HG03439 (cell line): ENCODE results near the gene SLIT1.
A peak's percentile ranks its signal among the peaks of the same experiment; 100 is the strongest.
"Not testable (repeated sequence)": the region's sequence is repeated elsewhere in the genome, so short reads cannot be mapped to it uniquely, and the experiment has no call there.

Experiments
- ATAC-seq: cut with Tn5 transposase; IDR thresholded peaks from one replicate; pipeline ENCODE4 v1.9.1; 2021; ENCODE audit warnings: mild to moderate bottlenecking, moderate library complexity; ENCODE audit not compliant: unreplicated experiment

SLIT1 gene

DNA sequence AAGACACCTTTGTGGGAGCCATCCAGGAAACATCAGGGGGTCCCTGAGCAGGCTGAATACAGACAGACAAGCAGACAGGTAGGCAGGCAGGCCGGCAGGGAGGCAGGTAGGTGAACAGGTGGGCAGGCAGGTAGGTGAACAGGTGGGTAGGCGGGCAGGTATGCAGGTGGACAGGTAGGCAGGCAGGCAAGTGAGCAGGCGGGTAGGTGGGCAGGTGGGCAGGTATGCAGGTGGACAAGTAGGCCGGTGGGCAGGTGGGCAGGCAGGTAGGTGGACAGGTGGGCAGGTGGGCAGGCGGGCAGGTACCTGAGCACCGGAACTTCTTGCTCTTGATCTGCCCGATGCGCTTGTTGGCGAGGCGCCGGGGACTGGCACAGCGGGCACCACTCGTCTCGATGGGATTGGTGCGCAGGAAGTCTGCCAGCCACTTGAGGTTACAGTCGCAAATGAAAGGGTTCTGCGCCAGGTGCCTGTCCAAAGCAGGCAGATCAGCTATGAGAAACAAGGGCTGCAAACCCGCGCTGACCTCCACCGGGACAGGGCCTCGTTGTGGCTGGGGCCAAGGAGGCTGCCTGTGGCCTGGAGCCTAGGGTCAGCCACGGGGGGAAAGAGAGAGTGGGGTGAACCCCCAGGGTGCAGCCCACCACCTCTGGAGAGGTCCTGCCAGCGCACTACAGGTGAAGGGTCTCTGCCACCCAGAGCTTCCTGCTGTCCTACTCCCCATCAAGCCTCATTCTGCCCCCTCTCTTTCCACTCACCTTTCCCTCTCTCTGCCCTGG is 136.9 kb downstream of the SLIT1 start:
- no peak for ATAC-seq

DNA sequence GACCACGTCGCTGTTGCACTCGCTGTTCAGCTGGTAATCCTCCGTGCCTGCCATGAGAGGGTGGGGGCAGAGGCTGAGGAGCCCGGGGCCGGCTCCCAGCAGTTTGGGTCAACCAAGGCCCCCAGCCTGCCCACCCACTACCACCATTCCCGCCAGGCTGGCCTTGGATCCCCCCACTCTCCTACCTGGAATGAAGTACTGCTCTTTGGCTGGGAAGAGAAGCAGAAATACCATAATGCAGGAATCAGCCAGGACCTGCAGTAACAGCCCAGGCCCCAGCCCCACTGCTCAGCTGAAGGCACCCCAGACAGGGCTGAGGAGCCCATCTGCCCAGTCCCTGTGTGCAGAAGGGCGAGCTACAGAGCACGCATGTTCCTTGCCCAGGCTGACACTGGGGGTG is 138.0 kb downstream of the SLIT1 start:
- no peak for ATAC-seq

DNA sequence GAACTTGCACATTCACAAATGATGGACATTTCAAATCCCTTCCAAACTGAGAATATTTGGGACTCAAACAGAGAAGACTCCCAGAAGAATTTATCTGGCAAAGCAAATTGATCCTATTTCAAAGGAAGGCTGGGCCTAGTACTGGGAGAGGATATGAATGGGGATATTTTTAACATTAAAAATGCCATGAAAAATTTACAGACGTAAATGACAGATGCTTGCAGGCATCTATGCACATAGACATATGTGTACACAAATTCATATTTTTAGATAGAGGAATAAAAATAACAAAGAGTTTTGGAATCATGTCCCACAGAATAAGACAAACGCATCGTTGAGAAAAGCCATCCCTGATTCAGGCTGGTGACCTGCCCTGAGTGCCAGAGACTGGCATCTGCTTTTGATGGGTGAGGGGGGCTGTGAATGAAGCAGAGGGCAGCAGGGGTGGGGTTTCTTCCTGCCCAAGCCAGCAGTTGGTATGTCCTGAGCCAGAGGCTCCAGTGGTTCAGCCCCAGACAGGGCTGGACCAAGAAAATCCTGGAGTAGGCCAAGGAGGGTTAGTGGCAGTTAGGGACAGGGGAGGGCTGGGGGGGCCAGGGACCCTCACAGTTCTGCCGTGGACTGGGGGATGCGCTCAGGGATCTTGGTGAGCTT is 138.5 kb downstream of the SLIT1 start:
- no peak for ATAC-seq

DNA sequence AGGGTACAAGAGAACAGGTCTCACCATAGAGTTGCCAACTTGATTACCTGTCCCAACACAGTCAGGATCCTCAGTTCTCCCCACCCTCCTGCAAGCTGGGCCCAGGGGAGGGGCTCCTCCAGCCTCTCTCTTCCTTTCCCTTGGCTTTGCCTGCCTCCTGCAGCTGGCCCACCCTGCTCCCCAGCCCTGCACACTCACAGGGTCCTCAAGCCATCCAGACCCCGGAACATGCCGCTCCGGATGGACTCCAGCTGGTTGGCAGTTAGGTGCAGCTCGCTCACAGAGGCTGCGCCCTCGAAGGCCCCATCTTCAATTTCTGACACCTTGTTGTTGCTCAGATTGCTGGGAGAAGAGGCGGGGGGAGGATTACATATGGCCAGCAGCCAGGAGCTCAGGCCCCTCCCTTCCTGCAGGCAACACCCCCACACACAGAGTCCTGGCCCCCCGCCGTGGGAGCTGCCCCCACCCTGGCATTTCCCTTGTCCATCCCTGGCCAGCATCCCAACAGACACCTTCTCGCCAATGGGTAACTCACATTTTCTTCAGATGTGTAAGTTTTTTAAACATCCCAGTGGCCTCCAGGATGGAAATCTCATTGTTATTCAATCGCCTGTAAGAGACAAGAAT is 139.2 kb downstream of the SLIT1 start:
- no peak for ATAC-seq

DNA sequence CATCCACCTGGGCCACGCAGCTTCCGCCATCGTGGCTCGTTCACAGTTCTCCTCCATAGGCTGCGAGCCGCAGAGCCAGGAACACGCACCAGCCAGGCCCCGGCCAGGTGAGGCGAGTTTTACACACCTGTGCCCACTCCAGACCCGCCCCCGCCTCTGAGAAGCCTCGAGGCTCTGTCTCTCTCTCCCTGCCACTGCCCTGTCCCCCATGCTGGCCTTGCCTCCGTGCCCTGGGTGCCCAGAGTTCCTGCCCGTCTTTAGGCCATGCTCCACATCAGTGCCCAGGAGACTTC is 142.2 kb downstream of the SLIT1 start:
- no peak for ATAC-seq

DNA sequence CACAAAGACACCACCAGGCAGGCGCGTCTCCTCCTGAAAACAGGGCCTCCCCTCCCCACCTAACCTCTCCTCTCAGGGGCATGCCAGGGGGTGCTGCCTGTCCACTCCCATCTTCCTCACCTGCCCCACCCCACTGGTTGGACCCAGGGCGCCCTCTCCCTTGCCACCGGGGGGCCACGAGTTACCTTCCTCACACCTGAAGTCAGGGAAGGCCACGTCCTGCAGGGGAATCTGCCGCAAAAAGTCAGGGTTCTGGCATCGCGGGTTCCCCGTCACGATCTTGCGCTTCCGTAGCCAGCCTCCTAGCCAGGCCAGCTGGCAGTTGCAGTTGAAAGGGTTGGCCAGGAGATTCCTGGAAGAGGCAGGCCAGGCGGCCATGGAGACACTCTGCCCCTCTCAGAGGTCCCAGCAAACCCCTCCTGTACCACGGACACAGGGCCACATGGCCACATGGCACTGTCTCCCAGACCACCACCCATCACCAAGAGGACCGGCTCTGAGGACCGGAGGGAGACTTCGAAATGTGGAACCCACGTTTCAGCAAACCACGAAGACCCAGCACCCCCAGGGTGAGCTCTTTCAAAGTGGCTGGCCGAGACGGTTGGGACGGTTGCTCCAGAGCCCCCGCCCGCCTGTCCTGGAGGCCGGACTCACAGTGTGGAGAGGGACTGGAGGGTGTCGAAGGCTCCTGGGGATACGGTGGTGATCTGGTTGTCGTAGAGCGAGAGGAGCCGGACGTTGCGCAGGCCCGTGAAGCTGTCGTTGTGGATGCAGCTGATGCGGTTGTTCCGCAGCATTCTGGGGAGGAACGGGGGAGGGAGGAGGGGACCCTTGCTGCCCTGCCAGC is 142.8 kb downstream of the SLIT1 start:
- no peak for ATAC-seq

DNA sequence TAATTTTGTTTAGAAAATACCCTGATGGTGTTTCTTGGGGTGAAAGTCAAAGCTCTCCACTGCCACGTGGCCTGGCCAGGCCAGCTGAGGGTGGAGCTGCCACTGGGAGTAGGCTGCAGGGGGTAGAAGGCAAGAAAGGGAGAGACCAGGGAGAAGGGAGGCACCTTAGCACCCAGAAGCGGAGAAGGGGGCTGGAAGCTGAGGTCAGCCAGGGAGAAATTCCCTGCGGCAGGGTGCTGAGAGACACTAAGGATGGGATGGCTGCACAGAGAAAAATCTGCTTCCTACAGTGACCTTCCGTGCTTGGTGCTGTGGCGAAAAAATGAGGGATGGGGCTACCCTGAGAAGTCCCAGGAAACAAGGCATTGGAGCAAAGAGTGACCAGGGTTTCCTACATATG is 143.7 kb downstream of the SLIT1 start:
- no peak for ATAC-seq

DNA sequence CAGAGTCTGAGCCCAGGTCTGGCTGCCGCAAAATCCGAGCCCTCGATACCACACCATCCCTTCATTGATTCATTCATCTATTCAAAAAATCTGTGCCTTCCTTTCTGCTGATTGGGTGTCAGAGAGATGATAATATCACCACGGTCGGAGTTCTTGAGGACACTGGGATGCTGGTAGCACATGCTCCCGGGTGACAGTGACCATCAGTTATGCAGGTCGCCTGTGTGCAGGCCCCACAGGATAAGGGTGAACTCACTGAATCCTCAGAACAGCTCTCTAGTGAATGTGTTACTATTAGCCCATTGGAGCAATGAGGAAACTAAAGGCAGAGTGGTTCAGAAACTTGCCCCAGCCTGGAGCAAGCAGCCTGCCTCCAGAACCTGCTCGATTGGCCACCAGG is 145.1 kb downstream of the SLIT1 start:
- ATAC-seq, result no peak

DNA sequence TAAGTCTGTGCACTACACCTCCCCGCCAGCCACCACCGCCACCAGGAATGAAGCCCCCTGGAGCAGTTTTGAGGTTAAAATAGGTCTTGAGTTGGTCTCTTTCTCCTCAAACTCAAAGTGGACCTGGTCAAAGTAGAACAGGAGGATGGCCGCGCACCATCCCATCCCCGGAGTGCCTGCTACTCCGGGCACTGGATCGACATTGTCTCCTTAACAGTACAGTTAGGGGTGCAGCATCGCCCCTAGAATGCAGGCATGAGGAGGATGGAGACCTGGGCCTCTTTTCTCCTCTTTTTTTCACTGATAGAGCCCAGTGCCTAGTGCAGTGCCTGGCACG is 145.5 kb downstream of the SLIT1 start:
- no peak for ATAC-seq

DNA sequence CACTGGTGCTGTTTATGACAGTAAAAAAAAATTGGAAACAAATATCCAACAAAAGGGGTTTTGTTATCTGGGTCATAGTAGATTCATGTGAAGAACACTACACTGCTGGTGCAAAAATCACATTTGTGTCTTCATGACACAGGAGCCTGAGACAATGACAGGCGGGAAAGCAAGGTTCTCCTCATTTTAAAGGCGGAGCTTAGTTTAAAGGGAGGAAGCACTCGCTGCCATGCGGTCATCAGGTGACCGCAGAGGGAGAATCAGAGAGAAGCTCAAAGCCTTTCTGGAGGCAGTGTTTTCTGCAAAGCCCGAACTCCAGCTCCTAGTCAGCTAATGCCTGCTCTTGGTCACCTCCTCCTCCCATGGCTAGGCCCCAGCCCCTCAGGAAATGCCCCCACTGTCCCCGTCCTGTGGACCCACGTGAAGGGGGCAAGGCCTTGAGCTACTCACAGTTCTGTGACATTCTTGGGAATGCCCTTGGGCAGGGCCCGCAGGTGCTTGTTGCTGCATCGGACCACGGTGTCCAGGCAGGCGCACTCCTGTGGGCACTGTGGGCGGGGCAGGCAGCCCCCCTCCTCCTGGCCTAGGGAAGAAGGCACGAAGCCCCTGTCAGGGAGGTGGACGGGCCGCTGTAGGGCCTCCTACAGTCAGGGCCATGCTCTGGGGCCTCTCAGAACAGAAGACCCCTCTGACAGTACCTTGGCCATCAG is 146.1 kb downstream of the SLIT1 start:
- ATAC-seq, result no peak

DNA sequence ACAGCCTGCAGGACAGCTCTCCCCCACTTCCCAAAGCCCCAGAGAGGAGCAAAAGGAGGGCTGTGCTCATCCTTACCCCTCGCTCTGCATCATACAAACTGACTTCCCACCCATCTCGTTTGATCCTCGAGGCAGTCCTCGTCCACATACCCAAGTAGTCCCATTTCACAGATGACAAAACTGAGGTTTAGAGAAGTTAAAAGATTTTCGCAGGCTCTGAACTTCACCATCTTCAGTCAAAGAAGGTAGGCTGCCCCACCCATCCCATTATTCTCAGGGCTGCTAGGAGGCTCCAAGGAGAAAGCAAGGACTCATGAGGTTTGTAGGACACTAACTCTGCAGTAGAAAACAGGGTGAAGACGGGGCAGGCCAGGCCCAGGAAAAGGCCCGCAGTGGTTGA is 147.1 kb downstream of the SLIT1 start:
- ATAC-seq, result no peak

DNA sequence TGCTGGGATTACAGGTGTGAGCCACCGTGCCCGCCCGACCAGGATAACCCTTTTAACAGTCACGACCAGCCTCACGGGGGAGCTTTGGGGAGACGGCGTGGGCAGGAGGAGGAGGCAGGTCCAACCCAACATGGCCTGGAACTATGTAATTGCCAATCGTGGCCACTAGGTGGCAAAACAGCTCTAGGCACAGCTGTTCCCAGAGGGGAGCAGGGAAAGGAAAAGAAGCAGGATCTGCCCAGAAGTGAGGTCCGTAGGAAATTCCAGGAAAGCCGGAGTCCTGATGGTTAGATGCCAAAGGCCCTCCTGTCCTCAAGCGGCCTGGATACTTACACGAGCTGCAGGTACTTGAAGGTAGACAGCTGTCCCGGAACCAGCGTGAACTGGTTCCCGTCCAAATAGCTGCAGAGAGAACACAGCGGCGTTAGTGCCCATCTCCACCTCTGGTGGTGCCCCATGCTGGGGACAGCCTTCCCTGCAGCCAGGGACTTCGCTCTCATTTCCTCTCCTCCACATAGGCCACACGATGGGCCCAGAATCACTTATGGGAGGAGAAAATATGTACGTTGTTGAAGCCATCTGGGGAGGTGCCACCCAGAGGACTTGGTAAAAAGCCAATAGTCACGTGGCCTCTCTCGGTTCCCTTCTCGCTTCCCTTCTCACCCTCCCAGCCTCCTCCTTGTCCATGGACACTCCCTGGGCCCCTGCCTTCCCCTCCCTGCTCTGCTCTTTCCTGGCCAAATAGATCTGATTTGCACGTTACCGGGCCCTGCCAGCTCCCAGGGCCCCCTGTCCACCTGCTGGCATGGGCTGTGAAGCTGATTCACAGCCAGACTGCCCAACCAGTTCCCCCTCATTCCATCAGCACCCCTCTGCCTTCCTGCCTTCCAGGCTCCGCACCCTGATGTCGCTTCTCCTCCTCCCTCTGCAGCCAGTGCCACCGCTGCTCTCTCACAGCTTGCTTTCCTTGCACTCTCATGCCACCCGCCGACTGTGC is 148.1 kb downstream of the SLIT1 start:
- peak; percentile 80 for ATAC-seq

DNA sequence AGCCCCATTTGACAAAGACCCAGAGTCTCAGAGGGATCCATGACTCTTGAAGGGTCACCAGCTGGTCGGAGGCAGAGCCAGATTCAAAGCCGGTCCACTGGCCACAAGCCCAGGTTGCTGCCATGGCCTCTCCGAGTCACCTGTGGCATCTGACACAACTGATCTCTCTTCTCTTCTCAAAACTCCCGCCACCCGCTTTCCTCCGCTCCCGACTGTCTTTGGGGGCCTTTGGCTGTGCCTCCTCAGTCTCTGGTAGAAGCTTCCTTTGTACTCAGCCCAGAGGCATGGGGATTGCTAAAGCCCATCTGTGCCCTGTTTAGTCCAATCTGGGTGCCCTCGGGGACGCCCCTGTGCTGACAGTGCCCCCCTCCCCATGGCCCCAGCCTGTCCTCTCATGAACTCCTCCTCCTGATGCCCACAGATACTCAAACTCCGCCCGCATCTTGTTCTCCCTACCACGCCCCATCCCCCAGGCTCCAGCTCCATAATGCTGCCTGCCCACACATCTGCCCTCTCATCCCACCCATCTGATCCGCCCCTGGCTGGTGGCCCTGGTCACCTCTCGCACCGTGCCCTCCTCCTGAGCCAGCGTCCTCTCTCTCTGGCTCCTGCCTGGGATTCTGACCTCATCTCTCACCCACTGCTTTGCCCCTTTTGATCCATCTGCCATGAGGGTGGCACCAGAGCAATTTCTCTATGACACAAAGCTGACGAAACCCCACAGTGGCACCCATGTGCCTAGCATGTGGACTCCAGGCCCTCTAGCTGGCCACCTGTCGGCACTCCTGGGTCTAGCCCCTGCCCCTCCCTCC is 150.6 kb downstream of the SLIT1 start:
- no peak for ATAC-seq

DNA sequence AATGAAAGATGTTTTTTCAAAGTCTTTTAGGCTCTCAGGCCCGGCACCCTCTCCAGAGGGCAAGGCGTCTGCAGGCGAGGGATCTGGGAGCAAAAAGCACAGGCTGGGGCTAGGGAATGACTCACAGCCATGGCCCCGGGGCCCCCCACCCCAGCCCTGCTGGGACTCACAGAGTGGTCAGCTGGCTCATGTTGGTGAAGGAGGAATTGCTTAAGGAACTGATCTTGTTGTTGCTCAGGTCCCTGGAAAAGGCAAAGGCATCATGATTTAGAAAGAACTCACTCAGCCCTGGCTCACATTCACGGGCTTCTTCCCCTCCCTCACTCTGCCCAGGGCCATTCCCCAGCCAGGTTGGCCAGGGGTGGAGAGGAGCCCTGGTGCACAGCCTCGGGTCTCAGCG is 151.5 kb downstream of the SLIT1 start:
- no peak for ATAC-seq

DNA sequence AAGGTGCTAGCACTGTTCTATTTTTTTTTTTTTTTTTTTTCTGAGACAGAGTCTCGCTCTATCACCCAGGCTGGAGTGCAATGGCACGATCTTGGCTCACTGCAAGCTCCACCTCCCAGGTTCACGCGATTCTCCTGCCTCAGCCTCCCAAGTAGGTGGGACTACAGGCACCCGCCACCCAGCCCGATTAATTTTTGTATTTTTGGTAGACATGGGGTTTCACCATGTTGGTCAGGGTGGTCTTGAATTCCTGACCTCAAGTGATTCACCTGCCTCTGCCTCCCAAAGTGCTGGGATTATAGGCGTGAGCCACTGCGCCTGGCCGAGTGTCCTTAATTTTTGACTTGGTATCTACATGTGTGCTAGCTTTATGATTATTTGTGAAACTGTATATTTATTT is 151.9 kb downstream of the SLIT1 start:
- ATAC-seq, result not testable (repeated sequence)

DNA sequence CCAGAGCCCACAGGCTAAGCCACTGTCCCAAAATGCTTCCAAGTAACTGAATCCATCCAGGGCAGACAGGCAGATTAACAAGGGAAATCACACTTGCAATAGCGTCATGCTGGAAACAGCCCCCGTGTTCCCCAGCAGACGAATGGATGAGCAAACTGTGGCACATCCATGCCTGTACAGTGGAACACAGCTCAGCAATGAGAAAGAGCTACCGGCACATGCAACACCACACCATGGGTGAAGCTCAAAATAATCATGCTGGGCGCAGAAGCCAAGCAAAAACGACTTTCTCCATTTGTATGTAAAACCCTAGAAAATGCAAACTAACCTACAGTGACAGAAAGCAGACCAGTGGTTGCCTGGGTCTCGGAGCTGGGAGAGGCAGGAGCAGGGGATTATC is 153.1 kb downstream of the SLIT1 start:
- no peak for ATAC-seq

DNA sequence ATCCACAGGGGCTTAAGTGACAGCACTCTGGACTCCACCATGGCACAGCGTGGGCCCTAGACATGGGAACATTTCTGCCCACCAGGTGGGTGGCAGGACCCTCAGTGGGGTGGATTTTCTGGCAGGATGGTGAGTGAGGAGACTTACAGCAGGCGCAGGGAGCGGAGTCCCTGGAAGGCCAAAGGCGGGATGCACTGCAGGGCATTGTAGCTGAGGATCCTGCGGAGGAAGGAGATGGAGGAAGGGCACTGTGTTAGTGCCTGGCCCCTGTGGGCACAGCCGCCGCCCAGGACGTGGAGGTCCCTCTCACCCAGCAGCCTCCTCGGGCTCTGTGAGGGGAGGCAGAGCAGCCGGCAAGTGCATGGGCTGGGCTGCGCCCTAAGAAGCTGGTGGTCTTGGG is 154.3 kb downstream of the SLIT1 start:
- no peak for ATAC-seq

DNA sequence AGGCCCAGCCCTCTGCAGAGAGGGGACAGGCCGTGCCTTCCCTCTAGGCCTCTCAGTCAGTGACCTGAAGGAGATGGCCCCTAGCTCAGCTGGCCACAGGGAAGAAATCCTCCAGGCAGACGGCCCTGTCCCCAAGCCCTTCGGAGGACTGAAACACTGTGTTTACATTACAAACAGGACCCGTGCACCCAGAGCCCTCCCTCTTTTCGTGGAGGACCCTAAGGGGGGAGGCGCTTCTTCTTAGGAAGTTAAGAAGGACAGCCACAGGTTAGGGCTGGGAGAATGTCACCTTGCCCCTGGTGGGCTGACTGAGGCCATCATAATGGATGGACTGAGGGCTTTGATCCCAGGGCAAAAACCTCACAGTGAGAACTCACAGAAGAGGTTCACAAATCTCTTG is 154.9 kb downstream of the SLIT1 start:
- no peak for ATAC-seq

DNA sequence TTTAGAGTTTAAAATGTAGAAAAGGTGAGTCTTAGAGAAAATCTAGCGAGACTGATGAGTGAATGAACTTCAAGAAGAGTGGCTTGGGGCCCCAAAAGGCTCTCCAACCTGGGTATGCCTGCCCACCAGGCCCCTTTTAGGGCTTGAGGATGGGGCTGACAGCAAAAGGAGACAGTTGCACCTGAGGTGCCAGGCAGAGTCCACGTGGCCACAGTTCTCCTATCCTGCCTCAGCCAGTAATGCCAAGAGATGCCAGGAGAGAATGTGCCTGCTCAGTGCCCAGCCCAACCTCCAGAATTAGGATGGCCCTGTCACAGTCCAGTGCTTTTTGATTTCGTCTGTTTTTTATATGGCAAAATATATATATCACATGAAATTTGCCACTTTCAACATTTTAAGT is 156.5 kb downstream of the SLIT1 start:
- ATAC-seq, result no peak
